Body of pancreas (tissue), 4 donors: Measurements from ENCODE around the gene RAD21L1. TPM values are rescaled to one million over a fixed set of nuclear protein-coding genes. Genes with fewer than 3 reads are reported as not detected.
"Not testable (repeated sequence)": the region's sequence is repeated elsewhere in the genome, so short reads cannot be mapped to it uniquely, and the experiment has no call there.

Experiments used
- ATAC-seq: fragments of 150-250 bp; one replicate; pipeline ENCODE4 v1.9.1; 2016
- DNase-seq, 4 donors: peaks; one replicate each; pipeline ENCODE4 v3.0.0-alpha.2; 2019
- H3K27ac ChIP-seq, 4 donors: fragments of 200-600 bp; sonication (generic); 1 replicate in 3 of 4; 2 replicates in 1 of 4; pipeline versions ENCODE4 v1.5.1 to v1.6.1; 2016 to 2019; ENCODE audit warnings: mild to moderate bottlenecking in 1 of 4, mixed read lengths in 1 of 4, moderate library complexity in 1 of 4
- H3K27me3 ChIP-seq, 2 donors: fragments of 200-600 bp; sonication (generic); one replicate each; pipeline ENCODE4 v1.6.0; 2016; ENCODE audit warnings: mild to moderate bottlenecking in 1 of 2
- H3K36me3 ChIP-seq, 2 donors: fragments of 200-600 bp; sonication (generic); replicated peaks in 1 of 2; 2 replicates each; pipeline ENCODE4 v1.5.1; 2016; ENCODE audit warnings: low read depth in 2 of 2; ENCODE audit not compliant: insufficient read depth in 1 of 2
- H3K4me1 ChIP-seq: fragments of 200-600 bp; sonication (generic); one replicate; pipeline ENCODE4 v1.6.0; 2016
- H3K4me3 ChIP-seq, 2 donors: fragments of 200-600 bp; sonication (generic); 1 replicate in 1 of 2; 2 replicates in 1 of 2; pipeline ENCODE4 v1.5.1; 2016 to 2019
- H3K9me3 ChIP-seq, 3 donors: fragments of 200-600 bp; sonication (generic); 1 replicate in 2 of 3; 2 replicates in 1 of 3; pipeline ENCODE4 v1.5.1; 2016
- POLR2A ChIP-seq, 3 donors: fragments of 450-650 bp; IDR thresholded peaks; one replicate each; pipeline ENCODE4 v1.6.1; 2016; ENCODE audit warnings: antibody characterized with exemption in 3 of 3, mild to moderate bottlenecking in 2 of 3
- WGBS, 2 donors: methylation state at CpG; one replicate each; pipeline ENCODE4 v1.1.5; 2017; 5-methylcytosine and 5-hydroxymethylcytosine counted together
- intact Hi-C: fragments of 100-400 bp; cut with DNase I; formaldehyde crosslinking; loops from one replicate; pipeline ENCODE4 v1.15.1; 2023
- total RNA-seq, 2 donors: library from RNA; depleted of rRNA; stranded (reverse); fragments of >200 nt; gene quantifications; one replicate each; pipeline ENCODE4 v1.1.0, GENCODE V29; 2016
- TF ChIP-seq, protein P1 (sequence below), 7 experiments: fragments of 450-650 bp in 4 of 7; fragments of 200-600 bp in 3 of 7; sonication (generic) in 3 of 7; IDR thresholded peaks; one replicate each; pipeline ENCODE4 v1.5.1; 2016 to 2019; ENCODE audit warnings: antibody characterized with exemption in 7 of 7

RAD21L1 gene
- total RNA-seq, 2 donors from 2014 or later, result not detected

DNA sequence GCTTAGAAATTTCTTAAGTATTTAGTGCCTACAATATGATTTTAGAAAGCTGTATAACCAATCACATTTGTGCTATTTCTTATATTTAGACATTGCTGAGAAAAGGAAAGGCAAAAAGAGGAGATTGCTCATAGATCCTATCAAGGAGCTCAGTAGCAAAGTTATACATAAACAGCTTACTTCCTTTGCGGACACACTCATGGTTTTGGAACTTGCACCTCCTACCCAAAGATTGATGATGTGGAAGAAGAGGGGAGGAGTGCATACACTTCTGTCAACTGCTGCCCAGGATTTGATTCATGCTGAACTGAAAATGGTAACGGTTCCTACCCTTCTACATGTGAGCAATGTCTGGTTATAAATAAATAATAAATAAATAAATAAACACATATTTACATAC lies 16.7 kb downstream of the RAD21L1 start:
- WGBS, 2 donors, result 55 to 65% methylated on average over 2 of the region's 2 CpGs
- H3K27ac ChIP-seq, result no peak overlapping the region
- H3K9me3 ChIP-seq, result no peaks in the 10 kb centered on the region
- TF ChIP-seq, protein P1, sequence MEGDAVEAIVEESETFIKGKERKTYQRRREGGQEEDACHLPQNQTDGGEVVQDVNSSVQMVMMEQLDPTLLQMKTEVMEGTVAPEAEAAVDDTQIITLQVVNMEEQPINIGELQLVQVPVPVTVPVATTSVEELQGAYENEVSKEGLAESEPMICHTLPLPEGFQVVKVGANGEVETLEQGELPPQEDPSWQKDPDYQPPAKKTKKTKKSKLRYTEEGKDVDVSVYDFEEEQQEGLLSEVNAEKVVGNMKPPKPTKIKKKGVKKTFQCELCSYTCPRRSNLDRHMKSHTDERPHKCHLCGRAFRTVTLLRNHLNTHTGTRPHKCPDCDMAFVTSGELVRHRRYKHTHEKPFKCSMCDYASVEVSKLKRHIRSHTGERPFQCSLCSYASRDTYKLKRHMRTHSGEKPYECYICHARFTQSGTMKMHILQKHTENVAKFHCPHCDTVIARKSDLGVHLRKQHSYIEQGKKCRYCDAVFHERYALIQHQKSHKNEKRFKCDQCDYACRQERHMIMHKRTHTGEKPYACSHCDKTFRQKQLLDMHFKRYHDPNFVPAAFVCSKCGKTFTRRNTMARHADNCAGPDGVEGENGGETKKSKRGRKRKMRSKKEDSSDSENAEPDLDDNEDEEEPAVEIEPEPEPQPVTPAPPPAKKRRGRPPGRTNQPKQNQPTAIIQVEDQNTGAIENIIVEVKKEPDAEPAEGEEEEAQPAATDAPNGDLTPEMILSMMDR (IDR thresholded peaks at IDR 0.05), result no peak
- no peak for TF ChIP-seq POLR2A (IDR thresholded peaks at IDR 0.05)
- no peaks in the 10 kb centered on the region for H3K4me1 ChIP-seq
- H3K36me3 ChIP-seq, result no peaks in the 10 kb centered on the region
- intact Hi-C loops, result no loop called here
- ATAC-seq, result no peak
- no peaks in the 10 kb centered on the region for H3K27me3 ChIP-seq
- no peak for DNase-seq
- no peak overlapping the region for H3K4me3 ChIP-seq

DNA sequence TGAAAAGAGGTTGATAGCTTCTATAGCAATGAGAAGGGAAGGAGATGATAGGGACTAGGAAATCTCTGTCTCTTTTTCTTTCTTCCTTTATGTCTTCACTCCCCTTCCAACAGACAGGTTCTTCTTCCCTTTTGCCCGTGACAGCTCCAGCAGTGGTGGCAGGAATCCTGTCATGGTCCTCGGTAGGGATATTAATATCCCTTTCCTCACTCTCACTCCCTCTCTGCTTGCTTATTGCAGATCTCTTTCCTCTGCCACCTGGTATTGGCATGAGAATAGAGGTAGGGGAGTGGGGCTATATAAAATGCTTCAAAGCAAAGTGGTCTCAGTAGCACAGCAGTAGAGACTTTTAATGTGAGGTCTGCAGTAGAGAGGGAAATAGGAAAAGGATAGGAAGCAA lies 19.7 kb downstream of the RAD21L1 start:
- H3K4me3 ChIP-seq, result no peak overlapping the region
- intact Hi-C loops, result no loop called here
- WGBS, 2 donors, result 50 to 59% methylated on average over 2 of the region's 2 CpGs
- H3K27ac ChIP-seq, result no peak overlapping the region
- H3K4me1 ChIP-seq, result no peaks in the 10 kb centered on the region
- ATAC-seq, result no peak
- H3K9me3 ChIP-seq, result no peaks in the 10 kb centered on the region
- no peak for DNase-seq
- TF ChIP-seq, protein P1 (IDR thresholded peaks at IDR 0.05), result no peak
- TF ChIP-seq POLR2A (IDR thresholded peaks at IDR 0.05), result no peak
- no peaks in the 10 kb centered on the region for H3K27me3 ChIP-seq
- no peaks in the 10 kb centered on the region for H3K36me3 ChIP-seq

DNA sequence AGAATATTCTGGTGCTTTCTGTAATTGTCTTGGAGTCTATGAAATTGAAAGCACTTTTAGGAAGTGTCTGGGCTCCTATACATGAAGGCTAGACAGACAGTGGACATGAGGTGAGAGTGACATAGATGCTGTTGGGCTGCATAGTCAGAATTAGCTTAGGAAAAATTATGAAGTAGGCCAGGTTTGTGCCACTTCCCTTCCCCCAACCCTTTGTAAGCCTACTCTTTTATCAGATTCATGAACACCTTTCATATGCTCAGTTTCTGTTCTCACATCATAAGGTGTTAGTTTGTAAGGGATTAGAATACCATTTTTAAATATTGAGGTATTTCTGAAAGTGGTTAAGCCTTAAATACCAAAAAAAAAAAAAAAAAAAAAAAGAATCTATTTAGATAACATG lies 21.8 kb downstream of the RAD21L1 start:
- DNase-seq, result no peak
- Histone ChIP-seq H3K4me3 (no peak overlapping the region), H3K27me3 (no peaks in the 10 kb centered on the region), H3K36me3 (no peaks in the 10 kb centered on the region), H3K27ac (no peak overlapping the region), H3K4me1 (no peaks in the 10 kb centered on the region), H3K9me3 (no peaks in the 10 kb centered on the region)
- intact Hi-C loops, result no loop called here
- no peak for ATAC-seq
- no peak for TF ChIP-seq POLR2A (IDR thresholded peaks at IDR 0.05)
- TF ChIP-seq, protein P1 (IDR thresholded peaks at IDR 0.05), result no peak

DNA sequence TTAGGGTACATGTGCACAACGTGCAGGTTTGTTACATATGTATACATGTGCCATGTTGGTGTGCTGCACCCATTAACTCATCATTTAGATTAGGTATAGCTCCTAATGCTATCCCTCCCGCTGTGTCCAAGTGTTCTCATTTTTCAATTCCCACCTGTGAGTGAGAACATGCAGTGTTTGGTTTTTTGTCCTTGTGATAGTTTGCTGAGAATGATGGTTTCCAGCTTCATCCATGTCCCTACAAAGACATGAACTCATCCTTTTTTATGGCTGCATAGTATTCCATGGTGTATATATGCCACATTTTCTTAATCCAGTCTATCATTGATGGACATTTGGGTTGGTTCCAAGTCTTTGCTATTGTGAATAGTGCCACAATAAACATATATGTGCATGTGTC lies 24.4 kb downstream of the RAD21L1 start:
- WGBS, 2 donors, result 83 to 87% methylated on average over 2 of the region's 2 CpGs
- not testable (repeated sequence) for DNase-seq

DNA sequence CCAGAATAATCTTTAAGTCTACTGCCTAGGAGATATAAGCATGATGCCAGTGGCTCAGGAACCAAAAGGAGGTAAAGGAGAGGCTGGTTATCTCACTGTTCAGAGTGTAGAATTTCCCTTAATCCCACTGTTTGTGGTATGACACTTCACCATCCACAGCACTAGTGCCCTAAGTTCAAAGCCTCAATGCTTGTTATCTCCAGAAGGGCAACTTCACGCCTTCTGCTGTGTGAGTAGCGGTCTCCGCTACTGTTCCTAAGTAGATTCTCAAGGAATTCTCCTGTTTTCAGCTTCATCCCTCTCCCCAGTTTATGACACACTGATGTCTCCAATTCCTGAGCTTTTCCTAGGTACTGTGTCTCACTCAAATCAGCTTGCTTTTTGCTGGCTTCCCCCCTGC lies 26.6 kb downstream of the RAD21L1 start:
- Histone ChIP-seq H3K27me3 (no peaks in the 10 kb centered on the region), H3K4me3 (no peak overlapping the region), H3K36me3 (no peaks in the 10 kb centered on the region), H3K9me3 (no peaks in the 10 kb centered on the region), H3K4me1 (no peaks in the 10 kb centered on the region), H3K27ac (no peak overlapping the region)
- 69 to 81% methylated on average over 3 of the region's 3 CpGs for WGBS, 2 donors
- DNase-seq, result no peak
- TF ChIP-seq POLR2A (IDR thresholded peaks at IDR 0.05), result no peak
- TF ChIP-seq, protein P1 (IDR thresholded peaks at IDR 0.05), result no peak
- intact Hi-C loops, result no loop called here
- no peak for ATAC-seq

More for the DNA sequence above, 24.4 kb downstream of the RAD21L1 start:
- H3K27me3 ChIP-seq, H3K4me1 ChIP-seq, H3K9me3 ChIP-seq, H3K36me3 ChIP-seq, H3K4me3 ChIP-seq, ATAC-seq, intact Hi-C loops, H3K27ac ChIP-seq: not testable (repeated sequence)
